ENCODE data around the gene IFNA21.
"Not testable (repeated sequence)": the region's sequence is repeated elsewhere in the genome, so short reads cannot be mapped to it uniquely, and the experiment has no call there.

Gene IFNA21

DNA sequence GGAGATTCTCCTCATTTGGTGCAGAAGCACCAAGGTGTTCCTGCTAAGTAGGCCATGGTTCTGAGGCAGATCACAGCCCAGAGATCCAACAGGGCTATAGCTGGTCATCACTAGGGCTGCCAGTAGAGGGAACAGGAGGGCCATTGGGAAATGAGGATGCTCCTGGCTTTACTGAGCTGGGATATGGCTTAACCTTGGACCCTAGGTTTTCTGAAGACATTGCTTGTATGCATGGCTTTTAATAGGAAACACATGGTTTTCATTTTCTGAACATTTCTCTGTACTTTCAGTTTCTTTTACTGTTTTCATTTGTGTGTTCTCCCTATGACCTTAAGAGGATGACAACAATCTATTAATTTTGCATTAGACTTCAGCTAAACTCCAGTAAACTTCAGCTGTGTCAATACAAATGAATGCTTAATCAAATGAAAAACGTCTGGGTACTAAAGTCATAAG is 25.0 kb downstream of the IFNA21 start, which contains the start of gene IFNW1:
TSS of gene IFNW1 (minus strand) at position 406 of the 456 bp plus-strand sequence. CDS start at position 144, 262 bp downstream.
- no peak for DNase-seq (ENCODE audit: low read depth)

DNA sequence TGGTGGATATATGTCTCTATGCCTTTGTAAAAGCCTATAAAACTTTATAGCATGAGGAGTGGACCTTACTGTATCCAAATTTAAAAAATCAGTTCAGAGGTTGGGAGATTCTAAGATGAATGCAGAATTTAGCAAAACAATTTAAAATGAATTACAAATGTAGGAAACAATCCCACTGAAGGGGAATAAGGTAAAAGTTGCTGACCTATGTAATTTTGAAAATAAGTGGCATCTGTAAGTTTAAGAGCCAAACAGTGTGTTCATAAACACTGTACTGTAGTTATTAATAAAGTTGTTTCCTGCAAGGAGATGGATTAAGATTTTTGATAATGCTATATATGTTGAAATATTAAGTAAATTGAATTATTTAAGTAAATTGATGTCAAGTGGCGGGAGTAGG is 29.4 kb downstream of the IFNA21 start:
- DNase-seq (ENCODE audit: low read depth) = no peak

DNA sequence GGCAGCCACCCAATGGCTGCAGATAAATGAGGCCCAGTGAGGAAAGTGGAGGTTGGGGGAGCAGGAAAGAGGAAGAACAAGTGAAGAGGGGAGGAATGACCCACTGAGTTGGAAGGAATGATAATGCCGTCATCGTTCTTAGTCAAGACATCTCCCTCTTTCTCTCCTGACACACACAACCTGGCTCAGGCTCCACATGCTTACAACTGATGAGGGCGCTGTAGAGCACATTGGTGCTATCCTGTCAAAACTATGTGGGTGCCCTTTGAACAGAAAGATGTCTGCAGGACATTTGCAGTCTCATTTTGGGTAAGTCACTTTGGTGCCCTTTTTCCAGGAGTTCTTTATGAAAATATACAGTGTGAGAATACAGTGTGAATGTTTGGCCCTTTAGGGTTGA is 30.7 kb downstream of the IFNA21 start:
- DNase-seq (ENCODE audit: low read depth) = no peak

DNA sequence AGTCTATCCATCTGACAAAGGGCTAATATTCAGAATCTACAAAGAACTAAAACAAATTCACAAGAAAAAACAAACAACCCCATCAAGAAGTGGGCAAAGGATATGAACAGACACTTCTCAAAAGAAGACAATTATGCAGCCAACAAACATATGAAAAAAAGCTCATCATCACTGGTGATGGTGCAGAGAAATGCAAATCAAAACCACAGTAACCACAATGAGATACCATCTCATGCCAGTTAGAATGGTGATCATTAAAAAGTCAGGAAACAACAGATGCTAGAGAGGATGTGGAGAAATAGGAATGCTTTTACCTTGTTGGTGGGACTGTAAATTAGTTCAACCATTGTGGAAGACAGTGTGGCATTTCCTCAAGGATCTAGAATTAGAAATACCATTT is 38.3 kb downstream of the IFNA21 start:
- DNase-seq (ENCODE audit: low read depth) = not testable (repeated sequence)

DNA sequence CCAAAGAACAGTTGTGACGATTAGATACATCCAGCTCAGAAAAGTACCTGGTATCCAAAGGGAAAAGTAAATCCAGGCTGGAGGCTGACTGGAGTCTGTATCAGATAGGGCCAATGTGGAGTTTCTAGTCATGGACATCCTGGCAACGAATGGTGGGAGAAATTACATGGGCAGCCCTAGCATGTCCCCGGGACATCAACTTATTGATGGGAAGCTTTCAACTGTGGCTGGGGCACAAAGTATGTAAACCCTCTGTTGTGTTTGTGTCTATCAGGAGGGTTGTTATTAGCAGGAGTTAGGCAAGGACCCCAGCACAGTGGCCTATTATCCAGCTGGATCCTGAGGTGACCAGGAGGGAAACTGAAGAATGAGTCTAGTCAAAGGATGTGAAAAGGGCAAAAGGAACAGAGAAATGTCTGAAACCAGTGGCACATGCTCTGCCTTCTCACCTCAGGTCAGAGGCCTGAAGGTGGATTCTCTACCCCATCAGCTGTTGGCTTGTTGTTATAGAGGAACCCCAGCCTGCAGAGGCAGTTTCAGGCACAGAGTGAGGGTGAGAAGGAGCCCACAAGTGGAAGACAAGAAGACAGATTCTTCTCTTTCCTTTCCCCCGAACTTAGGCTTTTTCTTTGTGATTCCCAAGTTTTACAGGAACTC is 44.7 kb downstream of the IFNA21 start:
- no peak for DNase-seq (ENCODE audit: low read depth)

DNA sequence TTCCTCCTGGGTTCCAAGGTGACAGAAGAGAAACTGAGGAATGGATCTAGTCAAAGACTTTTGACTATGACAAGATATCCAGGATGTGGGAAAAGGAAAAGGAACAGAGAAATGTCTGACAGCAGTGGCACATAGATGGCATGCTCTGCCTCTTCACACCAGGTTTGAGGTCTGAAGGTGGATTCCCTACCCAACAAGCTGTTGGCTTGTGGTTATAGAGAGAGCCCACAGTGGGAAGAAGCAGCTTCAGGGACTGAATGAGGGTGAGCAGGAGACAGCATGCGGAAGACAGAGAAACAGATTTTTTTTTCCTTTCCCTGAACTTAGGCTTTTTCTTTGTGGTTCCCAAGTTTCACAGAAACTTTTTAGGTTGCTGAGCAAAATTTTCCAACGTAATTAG is 45.4 kb downstream of the IFNA21 start:
- DNase-seq (ENCODE audit: low read depth) = no peak

DNA sequence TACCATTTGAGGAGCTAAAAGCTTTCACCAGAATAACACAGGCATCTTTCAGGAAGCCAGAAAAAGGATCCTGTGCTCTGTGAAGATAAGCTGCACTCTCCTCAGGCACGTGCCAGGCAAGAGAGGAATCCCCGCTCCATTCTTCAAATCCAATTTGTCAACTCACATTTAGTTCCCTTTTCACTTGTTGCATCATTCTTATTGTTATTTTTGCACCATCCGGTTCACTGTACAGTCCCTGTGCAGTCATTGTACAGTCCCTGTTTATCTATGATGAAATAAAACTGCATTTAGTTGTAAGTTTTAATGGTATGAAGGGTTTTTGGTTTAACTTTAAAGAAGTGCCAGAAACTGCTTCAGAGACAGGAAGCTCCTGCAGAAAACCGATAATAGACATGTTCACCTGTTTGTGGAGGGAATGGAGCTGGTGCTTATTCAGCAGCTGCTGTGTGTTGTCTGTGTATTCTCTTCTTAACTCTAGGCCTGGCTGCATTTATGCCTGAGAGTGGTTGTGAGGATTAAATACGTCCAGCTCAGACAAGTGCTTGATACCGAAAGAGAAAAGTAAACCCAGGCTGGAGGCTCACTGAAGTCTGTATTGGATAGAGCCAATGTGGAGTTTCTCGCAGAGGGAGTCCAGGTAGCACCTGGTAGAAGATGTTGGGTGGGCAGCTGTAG is 47.2 kb downstream of the IFNA21 start:
- DNase-seq (ENCODE audit: low read depth) = no peak
